Ramos (cell line): ENCODE measurements around the gene MINAR1.

Experiments
- in situ Hi-C: fragments of 300-500 bp; cut with MboI; formaldehyde crosslinking; loops from one replicate; pipeline ENCODE4 v1.14.3; 2022; ENCODE audit warnings: low sequenced_read_pairs; ENCODE audit not compliant: unreplicated experiment

MINAR1 gene

GRCh38 chr15:79459666-79460065 is 27.5 kb downstream of the MINAR1 start:
- in situ Hi-C loops: no loop called here

- in situ Hi-C loops: no loop called here
Observed at GRCh38 chr15:79463043-79463780, 31.1 kb downstream of the MINAR1 start.

- in situ Hi-C loops: no loop called here
Observed at GRCh38 chr15:79463781-79464270, 31.7 kb downstream of the MINAR1 start.

- in situ Hi-C loops: no loop called here
Observed at GRCh38 chr15:79466488-79466887, 34.4 kb downstream of the MINAR1 start.

- in situ Hi-C loops: no loop called here
Observed at GRCh38 chr15:79467865-79468586, 35.9 kb downstream of the MINAR1 start.

GRCh38 chr15:79472446-79472845 is 40.3 kb downstream of the MINAR1 start:
- in situ Hi-C loops: no loop called here

GRCh38 chr15:79474252-79474651 is 42.1 kb downstream of the MINAR1 start:
- in situ Hi-C loops: no loop called here

GRCh38 chr15:79475306-79475705 is 43.2 kb downstream of the MINAR1 start:
- in situ Hi-C loops: no loop called here

GRCh38 chr15:79478108-79478507 is 46.0 kb downstream of the MINAR1 start:
- in situ Hi-C loops: no loop called here

GRCh38 chr15:79479616-79480015 is 47.5 kb downstream of the MINAR1 start:
- in situ Hi-C loops: no loop called here

GRCh38 chr15:79481793-79482192 is 49.7 kb downstream of the MINAR1 start:
- in situ Hi-C loops: no loop called here
